ENCODE measurements around the gene MSRB1. TPM values are rescaled to one million over a fixed set of nuclear protein-coding genes. Genes with fewer than 3 reads are reported as not detected.
A peak's percentile ranks its signal among the peaks of the same experiment; 100 is the strongest.

Gene MSRB1
- total and polyA plus RNA-seq, 8 donors: 6.2 to 68.5 (median 31.2) TPM; not detected in 1

DNA sequence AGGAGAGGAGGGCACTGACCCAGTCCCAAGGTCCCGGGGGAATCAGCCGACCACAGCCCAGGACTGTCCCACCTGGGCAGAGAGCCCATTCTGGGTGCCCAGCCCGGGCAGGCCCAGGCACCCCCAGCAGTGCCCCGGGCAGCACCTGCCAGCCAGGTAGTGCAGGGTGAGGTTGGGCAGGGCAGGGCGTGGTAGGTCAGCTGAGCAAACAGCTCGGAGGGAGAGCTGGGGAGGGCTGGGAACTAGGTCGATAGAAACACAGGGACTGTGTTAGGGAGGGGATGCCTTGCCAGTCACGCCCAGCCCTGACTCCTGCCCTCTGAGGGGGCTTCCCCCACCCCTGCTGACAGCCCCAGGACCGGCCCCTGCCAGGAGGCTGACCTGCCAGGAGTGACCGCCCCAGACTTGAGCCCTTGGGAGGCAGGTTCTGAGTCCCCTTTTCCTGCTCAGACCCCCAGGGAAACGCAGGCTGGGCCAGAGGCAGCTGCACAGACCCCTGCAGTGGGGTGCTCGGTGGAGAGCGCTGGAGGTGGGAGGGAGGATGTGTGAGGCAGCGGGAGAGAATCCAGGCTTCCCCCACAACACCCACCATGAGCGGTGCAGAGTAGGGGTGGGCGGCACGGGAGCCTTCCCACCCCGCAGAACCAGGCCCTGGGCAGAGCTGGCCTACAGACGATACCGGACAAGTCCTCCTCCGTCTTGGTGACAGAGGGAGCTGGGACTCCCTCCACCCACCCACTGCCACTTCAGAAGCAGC is 29.5 kb downstream of the MSRB1 start:
- 26 to 45% (median 30%) methylated on average over 10 to 21 of the region's 21 CpGs for WGBS, 5 donors
- peak; percentile 83 to 94 for DNase-seq
- peak in 1 of 3 donors; percentile 22 for TF ChIP-seq POLR2AphosphoS5 (IDR thresholded peaks at IDR 0.05)
- TF ChIP-seq EP300 (IDR thresholded peaks at IDR 0.05): no peak
- Histone ChIP-seq H3K36me3 (no peaks in the 10 kb centered on the region), H3K4me3 (no peak overlapping the region), H3K27me3 (peaks cover 7 to 79% (median 29%) of the 10 kb centered on the region in 3 donors), H3K4me1 (peaks cover 6 to 35% (median 27%) of the 10 kb centered on the region in 4 donors), H3K27ac (peak overlapping the region in 1 of 5 donors; percentile 46), H3K9me3 (no peaks in the 10 kb centered on the region)
- intact Hi-C loops (cut with DNase I; ENCODE audit: low total_unique reads): no loop called here

DNA sequence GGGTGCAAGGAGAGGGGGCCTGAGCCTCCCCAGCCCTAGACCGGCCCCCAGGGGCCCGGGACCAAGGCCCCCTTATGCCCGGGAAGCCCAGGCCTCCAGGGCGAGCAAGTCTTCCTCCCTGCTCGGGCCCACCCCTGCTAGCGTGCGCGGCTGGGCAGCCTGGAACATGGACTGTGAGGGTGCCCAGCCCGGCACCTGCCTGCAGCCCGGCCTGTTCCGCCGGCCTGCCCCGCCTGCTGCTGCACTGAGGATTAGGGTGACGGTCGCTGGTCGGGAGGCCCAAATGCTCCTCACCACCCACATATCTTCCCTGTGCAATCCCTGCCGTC is 30.8 kb downstream of the MSRB1 start:
- Histone ChIP-seq H3K27me3 (peaks cover 2 to 79% (median 21%) of the 10 kb centered on the region in 3 donors), H3K27ac (no peak overlapping the region), H3K4me1 (peaks cover 6 to 27% (median 17%) of the 10 kb centered on the region in 4 donors), H3K9me3 (no peaks in the 10 kb centered on the region), H3K4me3 (no peak overlapping the region), H3K36me3 (no peaks in the 10 kb centered on the region)
- WGBS, 5 donors: 52 to 83% (median 72%) methylated on average over 7 to 17 of the region's 17 CpGs
- no peak for DNase-seq
- intact Hi-C loops (cut with DNase I; ENCODE audit: low total_unique reads): no loop called here
- TF ChIP-seq POLR2A (IDR thresholded peaks at IDR 0.05): no peak
- no peak for TF ChIP-seq POLR2AphosphoS5 (IDR thresholded peaks at IDR 0.05)
- TF ChIP-seq EP300 (IDR thresholded peaks at IDR 0.05): no peak
- no peak for TF ChIP-seq CTCF (IDR thresholded peaks at IDR 0.05)

DNA sequence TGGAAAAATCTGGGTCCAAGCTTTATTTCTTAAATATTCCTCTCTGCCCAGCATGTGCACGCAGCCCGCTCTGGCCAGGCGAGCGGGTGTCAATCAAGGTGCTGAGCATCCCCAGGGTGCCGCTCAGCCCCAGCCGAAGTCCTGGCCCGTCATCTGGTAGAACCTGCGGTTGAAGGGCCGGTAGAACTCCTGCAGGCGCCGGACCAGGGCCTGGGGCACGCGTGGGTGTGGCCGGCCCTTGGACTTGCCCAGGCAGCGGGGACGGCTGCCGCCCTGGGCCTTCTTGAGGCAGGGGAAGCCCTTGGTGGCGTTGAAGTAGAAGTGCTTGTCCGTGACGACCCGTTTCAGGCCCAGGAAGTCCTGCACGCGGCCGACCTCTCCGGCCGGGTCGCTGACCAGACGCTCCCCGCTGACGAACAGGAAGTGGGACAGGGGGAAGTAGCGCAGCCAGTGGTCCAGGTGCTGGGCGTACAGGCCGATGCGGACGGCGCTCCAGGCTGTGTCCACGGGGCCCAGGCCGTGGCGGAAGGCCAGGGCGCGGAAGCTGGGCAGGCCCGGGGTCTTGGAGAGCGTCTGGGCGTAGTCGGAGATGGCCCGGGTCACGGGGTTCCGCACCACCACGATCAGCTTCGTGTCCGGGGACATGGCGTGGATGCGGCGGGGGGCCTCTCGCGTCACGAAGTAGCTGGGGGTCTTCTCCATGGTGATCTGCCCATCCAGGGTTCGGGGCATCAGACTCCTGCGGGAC is 31.4 kb downstream of the MSRB1 start:
- DNase-seq: no peak
- TF ChIP-seq CTCF (IDR thresholded peaks at IDR 0.05): no peak
- no peak for TF ChIP-seq EP300 (IDR thresholded peaks at IDR 0.05)
- TF ChIP-seq POLR2AphosphoS5 (IDR thresholded peaks at IDR 0.05): no peak
- TF ChIP-seq POLR2A (IDR thresholded peaks at IDR 0.05): no peak
- H3K27ac ChIP-seq: no peak overlapping the region
- no peaks in the 10 kb centered on the region for H3K36me3 ChIP-seq
- WGBS, 5 donors: 90 to 95% (median 92%) methylated on average over 48 to 59 of the region's 59 CpGs
- H3K4me3 ChIP-seq: no peak overlapping the region
- intact Hi-C loops (cut with DNase I; ENCODE audit: low total_unique reads): no loop called here
- H3K9me3 ChIP-seq: no peaks in the 10 kb centered on the region
- peaks cover 6 to 27% (median 16%) of the 10 kb centered on the region in 4 donors for H3K4me1 ChIP-seq
- H3K27me3 ChIP-seq: peaks cover 0 to 79% (median 20%) of the 10 kb centered on the region in 3 donors

DNA sequence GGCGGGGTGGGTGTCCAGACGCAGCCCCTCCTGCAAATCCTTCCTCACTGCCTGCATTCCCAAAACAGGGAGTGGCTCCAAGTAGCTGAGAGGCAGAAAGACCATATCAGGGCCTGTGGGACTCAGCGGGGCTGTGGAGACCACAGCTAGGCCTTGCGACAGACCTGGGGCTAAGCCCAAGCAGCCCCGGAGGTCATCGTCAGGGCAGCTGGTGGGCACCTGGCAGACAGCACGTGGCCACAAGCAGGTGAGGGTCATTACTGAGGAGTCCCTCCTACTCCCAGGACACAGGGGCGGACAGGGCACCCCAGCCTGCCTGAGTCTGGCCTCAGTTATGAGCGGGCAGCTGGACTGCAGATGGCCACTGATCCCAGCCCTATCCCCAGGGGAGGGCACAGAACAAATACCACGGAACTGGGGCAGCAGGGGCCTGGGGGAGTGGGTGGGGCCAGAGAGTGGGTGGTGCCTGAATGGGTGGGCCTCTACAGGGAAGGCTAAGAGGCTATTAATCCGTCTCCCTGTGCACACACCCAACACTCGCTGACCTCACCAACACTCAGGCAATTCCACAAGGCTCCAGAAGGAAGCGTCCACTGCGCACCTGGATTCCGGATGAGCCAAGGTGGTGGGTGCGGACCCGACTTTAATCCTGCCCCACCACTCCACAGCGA is 33.3 kb downstream of the MSRB1 start:
- H3K4me1 ChIP-seq: peaks cover 6 to 26% (median 16%) of the 10 kb centered on the region in 4 donors
- DNase-seq: peak in 1 of 2 donors; percentile 80
- no peak overlapping the region for H3K4me3 ChIP-seq
- 69 to 78% (median 73%) methylated on average over 11 to 18 of the region's 18 CpGs for WGBS, 5 donors
- no peaks in the 10 kb centered on the region for H3K9me3 ChIP-seq
- intact Hi-C loops (cut with DNase I; ENCODE audit: low total_unique reads): no loop called here
- peaks cover 0 to 79% (median 12%) of the 10 kb centered on the region in 3 donors for H3K27me3 ChIP-seq
- H3K27ac ChIP-seq: no peak overlapping the region
- TF ChIP-seq POLR2AphosphoS5 (IDR thresholded peaks at IDR 0.05): no peak
- no peak for TF ChIP-seq EP300 (IDR thresholded peaks at IDR 0.05)
- no peak for TF ChIP-seq CTCF (IDR thresholded peaks at IDR 0.05)
- no peak for TF ChIP-seq POLR2A (IDR thresholded peaks at IDR 0.05)
- no peaks in the 10 kb centered on the region for H3K36me3 ChIP-seq

Measured in stomach (tissue), 9 donors.